ENCODE results near the gene CYP4F22. TPM values are rescaled to one million over a fixed set of nuclear protein-coding genes. Genes with fewer than 3 reads are reported as not detected.

CYP4F22 gene
- total RNA-seq, 1 experiment from 2014 or later: not detected

- Histone ChIP-seq H4K91ac (ENCODE audit: insufficient read length, low read depth, low read length) (no peak overlapping the region), H3K4me2 (ENCODE audit: insufficient read depth, insufficient read length, low read length) (no peak overlapping the region), H3K9me3 (ENCODE audit: control insufficient read depth, low read depth, low read length) (peaks cover 10% of the 10 kb centered on the region), H2BK20ac (ENCODE audit: low read depth, low read length, poor library complexity, severe bottlenecking) (no peak overlapping the region), H4K5ac (ENCODE audit: insufficient read length, low read depth, low read length) (no peak overlapping the region), H2BK15ac (ENCODE audit: low read depth, low read length) (no peak overlapping the region), H3T11ph (ENCODE audit: low read length) (no peak overlapping the region), H3K79me2 (ENCODE audit: insufficient read depth, low read length) (no peaks in the 10 kb centered on the region), H4K8ac (replicated peaks; ENCODE audit: insufficient read length, low read depth, low read length) (no peak overlapping the region), H2AFZ (ENCODE audit: low read length) (no peak overlapping the region), H3K14ac (ENCODE audit: insufficient read depth, low read length) (no peak overlapping the region), H3K27me3 (ENCODE audit: insufficient read depth, low read length) (no peaks in the 10 kb centered on the region), H3K23me2 (ENCODE audit: insufficient read length, low read depth, low read length, poor library complexity, severe bottlenecking) (no peaks in the 10 kb centered on the region), H4K20me1 (ENCODE audit: control insufficient read depth, insufficient read depth, insufficient read length) (no peaks in the 10 kb centered on the region), H3K79me1 (ENCODE audit: insufficient read depth, low read depth, low read length, poor library complexity, severe bottlenecking) (no peaks in the 10 kb centered on the region), H3K4ac (ENCODE audit: low read depth, low read length) (no peak overlapping the region), H3K9ac (ENCODE audit: extremely low read depth, insufficient read length, low read length) (no peak overlapping the region), H3K23ac (ENCODE audit: insufficient read length, low read depth, low read length) (no peak overlapping the region), H2BK5ac (ENCODE audit: insufficient read length, low read length) (no peak overlapping the region), H3K4me1 (ENCODE audit: insufficient read depth, low read length) (no peaks in the 10 kb centered on the region), H2BK120ac (ENCODE audit: low read depth, low read length, poor library complexity, severe bottlenecking) (no peak overlapping the region), H3K18ac (ENCODE audit: insufficient read length, low read depth, low read length) (no peak overlapping the region), H3K27ac (ENCODE audit: insufficient read length, low read depth, low read length) (no peak overlapping the region), H3K56ac (ENCODE audit: insufficient read length, low read depth, low read length) (no peak overlapping the region), H2AK5ac (ENCODE audit: insufficient read length, low read length) (no peak overlapping the region), H2BK12ac (ENCODE audit: insufficient read length, low read depth, low read length) (no peak overlapping the region)
- peaks cover 15 to 42% of the 10 kb centered on the region in 2 experiments for H3K9me3 Mint-ChIP-seq
- H3K4me3 Mint-ChIP-seq: no peak overlapping the region; a peak in 1 of 5 replicates
- no peak for TF ChIP-seq CTCF (conservative IDR thresholded peaks at IDR 0.05)
- peak overlapping the region in 1 of 3 experiments; percentile 50; a peak in 1 of 7 replicates for H3K27ac Mint-ChIP-seq
- peaks cover 0 to 3% (median 0%) of the 10 kb centered on the region in 3 experiments; a peak in 2 of 7 replicates for H3K36me3 Mint-ChIP-seq (ENCODE audit: insufficient read depth in 1 of 3, low read depth in 3 of 3)
- H3K27me3 Mint-ChIP-seq (ENCODE audit: low read depth): peaks cover 7% of the 10 kb centered on the region; the same call in 1 of the 2 replicates
- H3K4me1 Mint-ChIP-seq: peaks cover 2% of the 10 kb centered on the region in 2 experiments; a peak in 3 of 4 replicates
- no peak for DNase-seq
- WGBS (ENCODE audit: extremely low coverage, insufficient read length, low lambda C conversion rate): no CpG with 5 or more reads among the region's 4 CpGs
Measured at GRCh38 chr19:15557223-15557622, 48.9 kb downstream of the CYP4F22 start.
